ENCODE measurements around the gene CFL1.

Gene CFL1

GRCh38 chr11:65883786-65884715 lies 26.1 kb upstream of the CFL1 start:
- no peak for DNase-seq (ENCODE audit: insufficient read length, low spot score)
- no peak for FAIRE-seq
- no peak for TF ChIP-seq POLR2A (IDR thresholded peaks at IDR 0.05; ENCODE audit: low read depth, low read length)

- DNase-seq (ENCODE audit: insufficient read length, low spot score) (no peak), FAIRE-seq (no peak)
- TF ChIP-seq POLR2A (IDR thresholded peaks at IDR 0.05; ENCODE audit: low read depth, low read length): no peak
Measured at GRCh38 chr11:65883058-65883761, 25.2 kb upstream of the CFL1 start.

DNA sequence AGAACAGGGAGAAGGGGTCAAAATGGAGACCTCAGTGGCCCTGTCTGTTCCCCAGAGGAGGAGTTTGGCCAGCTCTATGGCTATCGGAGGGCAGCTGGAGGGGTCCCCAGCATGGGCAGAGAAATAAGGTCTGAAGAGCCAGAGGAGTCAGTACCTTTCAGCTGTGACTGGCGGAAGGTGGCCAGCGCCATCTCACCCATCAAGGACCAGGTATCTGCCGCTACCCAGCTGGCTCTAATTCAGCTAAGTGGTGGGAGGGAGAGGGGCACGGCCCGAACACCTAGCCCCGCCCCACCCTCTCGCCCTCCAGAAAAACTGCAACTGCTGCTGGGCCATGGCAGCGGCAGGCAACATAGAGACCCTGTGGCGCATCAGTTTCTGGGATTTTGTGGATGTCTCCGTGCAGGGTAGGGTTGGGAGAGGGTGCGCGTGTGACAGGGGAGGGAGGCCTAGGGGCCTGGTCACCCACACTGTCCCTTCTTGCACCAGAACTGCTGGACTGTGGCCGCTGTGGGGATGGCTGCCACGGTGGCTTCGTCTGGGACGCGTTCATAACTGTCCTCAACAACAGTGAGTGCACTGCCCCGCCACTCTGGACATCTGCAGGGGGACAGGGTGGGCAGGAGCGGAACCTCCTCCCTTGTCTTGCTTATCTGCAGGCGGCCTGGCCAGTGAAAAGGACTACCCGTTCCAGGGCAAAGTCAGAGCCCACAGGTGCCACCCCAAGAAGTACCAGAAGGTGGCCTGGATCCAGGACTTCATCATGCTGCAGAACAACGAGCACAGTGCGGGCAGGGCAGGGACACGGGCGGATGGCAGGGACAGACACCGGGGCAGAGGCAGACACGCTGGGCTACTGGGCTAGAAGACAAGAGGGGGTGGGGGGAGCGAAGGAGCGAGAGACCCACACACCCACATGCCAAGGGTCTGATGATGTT lies 24.4 kb upstream of the CFL1 start:
- FAIRE-seq (no peak), DNase-seq (ENCODE audit: insufficient read length, low spot score) (no peak)
- no peak for TF ChIP-seq POLR2A (IDR thresholded peaks at IDR 0.05; ENCODE audit: low read depth, low read length)

DNA sequence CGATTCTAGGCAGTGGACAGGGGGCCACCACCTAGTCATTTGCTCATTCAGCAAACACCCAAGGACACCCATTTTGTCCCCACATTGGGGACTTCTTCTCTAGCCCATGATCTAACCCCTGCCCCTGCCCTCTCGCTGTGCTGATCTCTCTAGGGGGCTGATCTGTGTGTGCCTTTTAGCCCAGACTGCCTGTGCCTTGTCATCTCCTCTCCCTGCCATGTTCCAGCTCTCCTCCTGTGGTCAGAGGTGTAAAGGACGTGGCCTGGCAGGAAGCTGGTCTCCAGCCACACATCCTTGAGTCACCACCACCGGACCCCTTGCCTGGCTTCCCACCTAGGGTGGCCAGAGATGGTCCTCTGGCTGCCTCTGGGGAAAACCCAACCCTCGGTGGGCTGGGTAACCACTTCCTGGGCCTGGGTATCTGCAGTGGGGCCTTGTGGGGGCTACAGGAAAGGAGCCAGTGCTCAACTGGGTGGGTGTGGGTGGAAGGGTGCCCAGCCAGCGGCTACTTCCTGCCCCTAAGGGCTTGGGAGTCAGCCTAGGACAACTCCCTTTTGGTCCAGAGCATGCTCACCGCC lies 23.0 kb upstream of the CFL1 start:
- TF ChIP-seq POLR2A (IDR thresholded peaks at IDR 0.05; ENCODE audit: low read depth, low read length): no peak
- DNase-seq (ENCODE audit: insufficient read length, low spot score): no peak
- no peak for FAIRE-seq

DNA sequence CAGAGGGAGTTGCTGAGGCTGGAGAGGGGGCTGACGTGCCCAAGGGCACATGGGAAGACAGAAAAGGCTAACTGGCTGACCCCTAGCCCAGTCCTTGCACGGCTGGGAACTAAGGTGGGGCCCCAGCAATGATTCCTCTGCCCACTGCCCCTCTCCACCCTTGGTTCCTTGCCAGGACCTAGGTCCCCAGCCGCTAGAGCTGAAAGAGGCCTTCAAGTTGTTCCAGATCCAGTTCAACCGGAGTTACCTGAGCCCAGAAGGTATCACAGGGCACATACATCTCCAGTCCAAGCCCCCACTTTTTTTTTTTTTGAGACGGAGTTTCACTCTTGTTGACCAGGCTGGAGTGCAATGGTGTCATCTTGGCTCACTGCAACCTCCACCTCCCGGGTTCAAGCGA lies 22.0 kb upstream of the CFL1 start:
- no peak for DNase-seq (ENCODE audit: insufficient read length, low spot score)
- no peak for FAIRE-seq
- no peak for TF ChIP-seq POLR2A (IDR thresholded peaks at IDR 0.05; ENCODE audit: low read depth, low read length)

GRCh38 chr11:65879617-65880016 lies 21.6 kb upstream of the CFL1 start, which contains the start of gene CTSW:
CTSW (plus strand) TSS chr11:65879837; CDS start chr11:65879855, 18 bp downstream.
- DNase-seq (ENCODE audit: insufficient read length, low spot score): no peak

DNA sequence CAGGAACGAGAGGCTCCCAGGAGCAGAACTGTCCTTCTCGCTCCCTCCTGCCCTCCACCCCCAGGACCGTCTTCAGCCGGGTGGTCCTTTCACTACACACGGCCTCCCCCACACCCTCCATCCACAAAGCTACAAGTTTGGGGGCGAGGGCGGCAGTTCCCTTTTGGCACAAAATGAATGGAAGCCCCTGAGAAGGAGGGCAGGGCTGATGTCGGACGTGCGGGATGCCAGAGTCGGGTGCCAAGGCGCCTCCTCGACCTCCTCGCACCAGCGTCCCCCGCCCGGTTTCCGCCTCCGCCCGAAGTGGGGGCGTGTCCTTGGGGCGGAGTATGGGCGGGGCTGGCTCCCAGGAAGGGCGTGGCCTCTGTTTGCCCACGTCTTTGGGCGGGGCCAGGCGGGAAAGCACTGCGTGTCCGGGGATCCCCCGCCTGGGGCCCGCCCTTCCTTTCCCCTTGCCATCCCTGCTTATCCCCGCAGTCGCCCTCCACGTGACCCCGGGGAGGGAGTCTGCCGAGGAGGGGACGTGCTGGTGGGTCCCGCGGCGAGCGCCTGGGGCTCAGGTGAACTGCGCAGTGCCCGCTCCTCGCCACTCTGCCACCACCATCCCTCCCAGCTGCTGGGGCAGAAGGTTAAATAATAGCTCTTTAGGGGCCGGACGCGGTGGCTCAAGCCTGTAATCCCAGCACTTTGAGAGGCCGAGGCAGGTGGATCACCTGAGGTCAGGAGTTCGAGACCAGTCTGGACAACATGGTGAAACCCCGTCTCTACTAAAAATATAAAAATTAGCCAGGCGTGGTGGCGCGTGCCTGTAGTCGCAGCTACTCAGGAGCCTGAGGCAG lies 15.6 kb upstream of the CFL1 start:
- peak; percentile 93 for DNase-seq (ENCODE audit: insufficient read length, low spot score)
- peak; percentile 93 for TF ChIP-seq POLR2A (IDR thresholded peaks at IDR 0.05; ENCODE audit: low read depth, low read length)
- FAIRE-seq: no peak

More at GRCh38 chr11:65879617-65880016, 21.6 kb upstream of the CFL1 start, which contains the start of gene CTSW:
- TF ChIP-seq POLR2A (IDR thresholded peaks at IDR 0.05; ENCODE audit: low read depth, low read length): no peak
- FAIRE-seq: no peak

DNA sequence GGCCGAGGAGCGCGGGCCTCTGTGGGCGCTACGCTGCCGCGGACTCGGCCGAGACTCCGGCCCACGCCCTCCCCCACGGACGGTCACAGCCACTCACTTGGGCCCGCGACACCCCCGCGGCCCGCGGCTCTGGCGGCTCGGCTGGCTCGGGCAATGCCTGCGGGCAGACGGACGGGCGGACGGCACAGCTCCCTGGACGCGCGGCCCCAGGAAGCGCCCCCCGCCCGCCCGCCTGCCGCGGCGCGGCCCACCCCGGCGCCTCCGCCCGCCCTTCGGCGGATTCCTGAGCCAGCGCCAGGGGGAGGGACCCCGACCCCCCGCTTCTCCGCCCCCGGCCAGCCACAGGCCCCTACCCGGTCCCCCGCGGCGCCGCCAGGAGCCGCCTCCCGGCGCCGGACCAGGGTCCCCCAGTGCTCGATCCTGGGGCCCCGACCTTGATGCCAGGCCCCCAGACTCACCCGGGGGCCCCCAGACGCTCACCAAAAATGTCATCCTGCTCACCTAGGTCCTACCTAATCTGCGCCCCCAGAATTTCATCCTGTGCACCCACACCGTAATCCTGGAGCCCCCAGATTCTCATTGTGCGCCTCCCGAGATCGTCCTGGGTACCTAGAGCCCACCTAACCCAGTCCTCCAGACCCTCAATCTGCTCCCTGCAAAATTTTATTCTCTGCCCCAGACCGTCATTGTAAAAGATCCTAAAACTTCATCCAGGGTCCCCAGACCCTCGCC lies 14.8 kb upstream of the CFL1 start, which contains the start of gene EFEMP2:
TSS of gene EFEMP2 (minus strand) at position 215 of the 732 bp plus-strand sequence. CDS start 446 bp downstream, outside the sequence.
- TF ChIP-seq POLR2A (IDR thresholded peaks at IDR 0.05; ENCODE audit: low read depth, low read length): peak; percentile 31; the same call in 1 of the 2 replicates
- DNase-seq (ENCODE audit: insufficient read length, low spot score) (no peak), FAIRE-seq (no peak)

GRCh38 chr11:65871811-65872548 lies 14.0 kb upstream of the CFL1 start:
- DNase-seq (ENCODE audit: insufficient read length, low spot score) (no peak), FAIRE-seq (no peak)

DNA sequence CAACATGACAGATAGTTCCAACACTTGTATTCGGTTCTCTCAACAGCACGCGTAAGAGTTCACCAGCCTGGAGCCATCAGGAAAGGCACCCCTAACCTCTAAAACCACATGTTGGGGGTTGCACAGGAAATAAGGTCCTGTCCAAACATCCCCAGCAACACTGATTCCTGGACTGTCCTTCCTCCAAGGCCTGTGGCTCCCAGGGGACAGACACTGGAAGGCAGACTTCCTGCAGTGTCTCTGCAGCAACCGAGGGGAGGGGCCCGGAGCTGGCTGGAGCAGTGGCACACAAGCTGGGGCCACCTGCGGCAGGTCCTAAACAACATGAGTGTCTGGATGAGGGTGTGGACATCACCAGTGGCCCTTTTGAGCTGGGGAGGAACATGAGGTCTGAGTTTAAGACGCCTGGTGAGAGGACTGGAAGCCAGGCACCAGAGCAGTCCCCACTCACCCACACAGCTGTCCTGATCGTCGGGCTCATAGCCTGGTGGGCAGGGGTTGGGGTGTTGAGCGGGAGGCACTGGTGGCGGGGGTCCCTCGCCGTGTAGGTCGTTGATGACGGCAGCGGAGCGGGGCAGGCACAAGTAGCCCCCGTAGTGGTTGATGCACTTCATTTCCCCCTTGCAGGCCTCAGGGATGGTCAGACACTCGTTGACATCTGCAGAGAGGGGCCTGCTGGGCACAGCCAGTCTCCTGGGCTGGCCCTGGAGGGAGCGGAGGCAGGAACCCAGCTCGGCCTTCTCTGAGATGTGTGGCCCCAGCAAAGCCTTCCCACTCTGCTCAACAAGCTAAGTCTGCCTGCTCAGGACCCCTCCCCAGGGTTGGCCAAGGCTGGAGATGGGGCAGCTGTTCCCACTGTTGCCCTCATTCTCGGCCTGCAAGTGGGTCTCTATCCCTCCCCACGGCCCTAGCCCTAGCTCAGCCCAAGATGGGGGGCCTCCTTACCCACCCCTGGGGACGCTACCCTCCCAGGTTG lies 13.0 kb upstream of the CFL1 start:
- no peak for DNase-seq (ENCODE audit: insufficient read length, low spot score)
- TF ChIP-seq POLR2A (IDR thresholded peaks at IDR 0.05; ENCODE audit: low read depth, low read length): no peak
- FAIRE-seq: no peak

More at GRCh38 chr11:65871811-65872548, 14.0 kb upstream of the CFL1 start:
- 0 out of 2 replicates have a peak, but pooled peaks have one; percentile 15 for TF ChIP-seq POLR2A (IDR thresholded peaks at IDR 0.05; ENCODE audit: low read depth, low read length)
